Stimulated activated CD8-positive, alpha-beta memory T cell treated with anti-CD3 and anti-CD28 coated beads, Interleukin-12 subunit alpha, Interleukin-12 subunit beta, amount 100 ng/mL, for 24 hours (primary cell): Measurements from ENCODE around the gene LRCH1.
A peak's percentile ranks its signal among the peaks of the same experiment; 100 is the strongest.
"Not testable (repeated sequence)": the region's sequence is repeated elsewhere in the genome, so short reads cannot be mapped to it uniquely, and the experiment has no call there.

ENCODE experiments used
- DNase-seq: peaks from one replicate; pipeline ENCODE4 v3.0.0-alpha.2; 2020; ENCODE audit errors: extremely low read depth

LRCH1 gene

GRCh38 chr13:46552889-46553520, at the start of gene LRCH1:
Gene LRCH1 (plus strand): TSS chr13:46553170. CDS start chr13:46553397, 227 bp downstream.
- DNase-seq = peak; percentile 73

- DNase-seq = no peak
Measured at GRCh38 chr13:46504036-46504435, 48.9 kb upstream of the LRCH1 start.

GRCh38 chr13:46507981-46508380, 45.0 kb upstream of the LRCH1 start:
- no peak for DNase-seq

GRCh38 chr13:46509981-46510380, 43.0 kb upstream of the LRCH1 start:
- no peak for DNase-seq

DNA sequence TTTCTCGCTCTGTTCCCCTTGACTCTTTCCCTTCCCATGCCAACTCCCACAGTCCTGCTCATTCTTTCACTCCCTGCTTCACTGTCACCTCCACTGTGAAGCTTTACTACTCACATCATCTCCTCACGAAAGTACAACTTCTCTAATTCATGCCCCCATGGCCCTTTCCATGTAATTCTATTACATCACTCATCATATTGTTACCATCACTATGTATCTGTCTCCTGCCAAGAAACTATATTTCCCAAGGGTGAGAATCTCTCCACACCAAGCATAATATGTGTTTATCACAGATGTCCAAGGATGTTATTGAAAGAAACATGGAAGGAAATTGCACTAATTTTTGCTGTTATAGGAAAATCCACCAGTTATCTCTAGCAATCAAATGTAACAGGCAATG, 37.2 kb upstream of the LRCH1 start:
- DNase-seq = no peak

DNA sequence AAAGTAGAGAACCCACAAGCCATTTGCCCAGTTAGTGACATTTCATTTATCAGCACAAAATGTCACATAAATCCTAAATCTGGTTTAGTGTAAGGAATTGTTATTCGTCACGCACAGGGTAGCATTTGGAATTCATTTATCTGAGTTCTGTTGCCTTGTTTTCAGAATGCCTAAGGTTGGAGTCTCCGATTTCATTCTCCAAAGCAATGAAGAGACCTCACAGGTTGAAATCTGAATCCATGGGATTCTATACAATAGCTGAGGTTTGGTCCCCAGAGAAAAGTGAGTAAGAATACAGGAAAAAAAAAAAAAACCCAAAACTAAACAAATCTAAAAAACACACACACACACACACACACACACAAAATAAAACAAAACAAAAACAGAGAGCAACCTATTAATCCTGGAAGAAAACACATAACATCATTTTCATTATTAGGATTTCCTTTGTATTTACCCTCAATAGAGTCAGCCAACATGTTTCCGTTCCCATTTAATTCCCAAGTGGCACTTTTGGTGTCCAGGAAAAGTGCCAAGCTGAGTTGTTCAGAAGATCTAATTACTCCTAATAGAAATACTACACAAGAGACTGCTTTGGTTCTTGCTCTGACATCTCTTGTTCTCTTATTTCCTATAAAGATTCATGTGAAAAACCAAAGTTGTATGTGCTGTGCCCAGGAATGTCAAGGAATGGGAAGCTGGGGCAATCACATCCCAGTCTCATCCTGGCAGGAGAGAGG, 36.2 kb upstream of the LRCH1 start:
- no peak for DNase-seq

GRCh38 chr13:46517748-46518147, 35.2 kb upstream of the LRCH1 start:
- not testable (repeated sequence) for DNase-seq

GRCh38 chr13:46519182-46519581, 33.8 kb upstream of the LRCH1 start:
- DNase-seq = no peak

GRCh38 chr13:46520166-46520565, 32.8 kb upstream of the LRCH1 start:
- DNase-seq = no peak

GRCh38 chr13:46521486-46521885, 31.5 kb upstream of the LRCH1 start:
- no peak for DNase-seq

GRCh38 chr13:46521921-46522747, 30.8 kb upstream of the LRCH1 start:
- DNase-seq = no peak

DNA sequence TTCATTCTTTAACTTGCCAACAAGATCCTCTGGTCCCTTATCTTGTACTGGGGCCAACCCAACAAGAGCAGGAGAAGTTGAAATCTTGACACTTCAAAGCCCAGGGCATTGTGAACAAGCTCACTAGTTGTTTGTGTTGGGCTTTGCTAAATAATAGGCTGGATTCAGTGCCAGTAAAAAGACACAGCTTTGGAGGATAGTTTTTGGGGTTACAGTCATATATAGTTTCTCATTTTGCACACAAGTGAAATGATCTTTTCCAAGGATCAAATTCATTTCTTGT, 30.3 kb upstream of the LRCH1 start:
- DNase-seq = no peak

DNA sequence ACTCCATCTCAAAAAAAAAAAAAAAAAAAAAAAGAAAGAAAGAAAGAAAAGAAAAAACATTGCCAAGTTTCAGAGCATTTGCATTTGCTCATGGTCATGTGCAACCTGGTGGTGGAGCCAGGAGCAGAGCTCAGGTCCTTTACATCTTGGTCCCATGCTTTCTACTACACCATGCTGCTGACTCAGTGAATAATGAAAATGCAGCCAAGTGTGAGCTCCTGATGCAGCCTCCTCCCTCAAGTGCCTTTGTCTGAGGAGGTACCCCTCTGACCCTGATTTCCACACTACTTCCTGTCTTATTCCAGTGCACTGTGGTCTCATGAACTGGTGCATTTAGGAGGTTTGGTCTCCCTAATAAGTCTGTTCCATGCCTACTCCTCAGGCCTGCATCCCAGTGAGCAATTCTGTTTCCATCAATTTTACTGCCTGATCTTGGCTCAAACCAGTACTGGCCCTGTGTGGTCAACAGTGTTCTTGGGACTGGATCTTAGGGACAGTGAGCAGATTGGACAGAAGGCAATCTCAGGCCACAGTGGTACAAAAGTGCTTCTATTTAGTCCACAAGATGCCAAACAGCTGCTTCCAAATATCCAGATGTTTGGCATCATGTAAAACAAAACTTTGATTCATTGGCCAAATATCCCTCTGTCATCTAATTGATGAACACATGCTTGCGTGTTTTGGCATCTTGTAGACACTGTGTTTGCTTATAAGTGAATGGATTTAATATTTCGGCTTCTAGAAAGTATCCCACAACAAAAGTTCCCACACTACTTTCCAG, 28.8 kb upstream of the LRCH1 start:
- no peak for DNase-seq

DNA sequence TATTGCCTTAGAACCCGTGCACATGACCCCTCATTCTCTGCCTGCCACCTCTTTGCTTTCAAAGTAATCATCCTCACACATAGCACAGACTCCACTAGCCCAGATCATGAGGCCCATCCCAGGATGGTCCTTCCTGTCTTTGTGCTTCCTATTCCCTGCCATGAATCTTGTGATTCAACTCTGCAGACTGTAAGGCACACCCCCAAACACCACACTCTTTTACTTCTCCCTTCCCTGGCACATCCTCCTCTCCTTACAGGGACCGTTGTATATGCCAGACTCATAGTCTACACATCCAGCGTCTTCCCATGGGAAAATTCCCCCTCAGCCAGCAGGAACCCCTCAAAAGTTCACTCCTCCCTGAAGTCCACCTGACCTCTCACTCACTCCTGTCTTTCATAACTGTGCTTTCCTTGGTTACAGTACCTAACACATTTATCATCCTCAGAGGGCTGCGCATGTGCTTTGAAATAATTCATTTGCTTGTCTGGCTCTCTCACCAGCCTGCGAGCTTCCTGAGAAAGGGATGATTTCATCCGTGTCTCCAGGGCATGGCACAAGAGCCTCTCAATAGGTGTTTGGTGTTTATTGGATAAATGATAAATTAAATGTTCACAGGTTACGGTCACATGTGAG, 26.8 kb upstream of the LRCH1 start:
- no peak for DNase-seq

GRCh38 chr13:46526740-46527139, 26.2 kb upstream of the LRCH1 start:
- no peak for DNase-seq

- no peak for DNase-seq
Measured at GRCh38 chr13:46527237-46527636, 25.7 kb upstream of the LRCH1 start.

GRCh38 chr13:46529216-46529919, 23.6 kb upstream of the LRCH1 start:
- no peak for DNase-seq

GRCh38 chr13:46530084-46530935, 22.7 kb upstream of the LRCH1 start:
- no peak for DNase-seq

DNA sequence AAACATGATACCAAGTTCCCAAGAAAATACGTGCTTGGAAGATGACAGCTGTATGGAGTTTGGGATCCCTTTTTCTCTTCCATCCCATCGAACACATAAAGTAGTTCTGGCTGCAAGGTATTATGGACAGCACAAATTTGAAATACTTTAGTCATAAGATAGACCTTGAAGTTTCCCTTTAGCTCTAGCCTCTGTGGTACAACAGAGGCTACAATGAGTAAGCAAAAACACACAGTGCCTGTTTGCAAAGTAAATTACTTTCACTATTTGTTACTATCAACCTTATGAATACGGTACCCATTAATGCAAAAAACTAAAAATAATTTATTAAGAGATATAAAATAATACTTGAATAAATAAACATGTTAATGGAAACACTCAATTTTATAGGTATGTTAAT, 21.0 kb upstream of the LRCH1 start:
- DNase-seq = no peak

- no peak for DNase-seq
Measured at GRCh38 chr13:46535002-46535401, 18.0 kb upstream of the LRCH1 start.
